ENCODE results near the gene CBLC.

Gene CBLC

DNA sequence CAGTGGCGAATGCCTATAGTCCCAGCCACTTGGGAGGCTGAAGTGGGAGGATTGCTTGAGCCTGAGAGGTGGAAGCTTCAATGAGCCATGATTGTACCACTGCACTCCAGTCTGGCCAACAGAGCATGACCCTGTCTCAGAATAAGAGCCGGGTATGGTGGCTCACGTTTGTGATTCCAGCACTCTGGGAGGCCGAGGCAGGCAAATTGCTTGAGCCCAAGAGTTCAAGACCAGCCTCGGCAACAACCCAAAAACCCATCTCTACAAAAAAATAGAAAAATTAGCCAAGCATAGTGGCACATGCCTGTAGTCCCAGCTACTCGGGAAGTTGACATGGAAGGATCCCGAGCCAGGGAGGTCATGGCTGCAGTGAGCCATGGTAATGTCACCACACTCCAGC lies 63.1 kb downstream of the CBLC start (continued):
- TF ChIP-seq, protein P1, sequence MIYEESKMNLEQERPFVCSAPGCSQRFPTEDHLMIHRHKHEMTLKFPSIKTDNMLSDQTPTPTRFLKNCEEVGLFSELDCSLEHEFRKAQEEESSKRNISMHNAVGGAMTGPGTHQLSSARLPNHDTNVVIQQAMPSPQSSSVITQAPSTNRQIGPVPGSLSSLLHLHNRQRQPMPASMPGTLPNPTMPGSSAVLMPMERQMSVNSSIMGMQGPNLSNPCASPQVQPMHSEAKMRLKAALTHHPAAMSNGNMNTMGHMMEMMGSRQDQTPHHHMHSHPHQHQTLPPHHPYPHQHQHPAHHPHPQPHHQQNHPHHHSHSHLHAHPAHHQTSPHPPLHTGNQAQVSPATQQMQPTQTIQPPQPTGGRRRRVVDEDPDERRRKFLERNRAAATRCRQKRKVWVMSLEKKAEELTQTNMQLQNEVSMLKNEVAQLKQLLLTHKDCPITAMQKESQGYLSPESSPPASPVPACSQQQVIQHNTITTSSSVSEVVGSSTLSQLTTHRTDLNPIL (CRISPR knock-in tag; IDR thresholded peaks at IDR 0.05; ENCODE audit: low read depth) = no peak

DNA sequence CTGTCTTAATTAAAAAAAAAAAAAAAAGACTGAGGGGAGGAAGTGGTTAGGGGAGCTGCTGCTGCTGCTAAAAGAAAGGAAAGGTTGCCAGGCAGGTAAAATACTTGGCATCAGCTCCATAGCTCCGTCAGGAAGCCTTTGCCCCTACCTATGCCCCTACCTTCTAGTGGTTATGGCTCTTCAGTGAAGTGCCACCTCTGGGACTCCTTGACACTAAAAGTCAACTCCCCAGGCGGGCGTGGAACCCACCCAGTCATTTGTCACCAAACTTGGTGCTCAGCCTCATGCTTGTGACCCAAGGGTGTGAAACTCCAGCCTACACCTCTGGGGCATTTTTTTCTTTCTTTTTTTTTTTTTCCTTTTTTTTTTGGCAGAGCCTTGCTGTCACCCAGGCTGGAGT lies 63.5 kb downstream of the CBLC start:
- TF ChIP-seq ZNF565 (CRISPR knock-in tag; conservative IDR thresholded peaks at IDR 0.05; ENCODE audit: low read depth) = no peak
- TF ChIP-seq ZFP30 (CRISPR knock-in tag; IDR thresholded peaks at IDR 0.05) = no peak
- TF ChIP-seq, protein P2, sequence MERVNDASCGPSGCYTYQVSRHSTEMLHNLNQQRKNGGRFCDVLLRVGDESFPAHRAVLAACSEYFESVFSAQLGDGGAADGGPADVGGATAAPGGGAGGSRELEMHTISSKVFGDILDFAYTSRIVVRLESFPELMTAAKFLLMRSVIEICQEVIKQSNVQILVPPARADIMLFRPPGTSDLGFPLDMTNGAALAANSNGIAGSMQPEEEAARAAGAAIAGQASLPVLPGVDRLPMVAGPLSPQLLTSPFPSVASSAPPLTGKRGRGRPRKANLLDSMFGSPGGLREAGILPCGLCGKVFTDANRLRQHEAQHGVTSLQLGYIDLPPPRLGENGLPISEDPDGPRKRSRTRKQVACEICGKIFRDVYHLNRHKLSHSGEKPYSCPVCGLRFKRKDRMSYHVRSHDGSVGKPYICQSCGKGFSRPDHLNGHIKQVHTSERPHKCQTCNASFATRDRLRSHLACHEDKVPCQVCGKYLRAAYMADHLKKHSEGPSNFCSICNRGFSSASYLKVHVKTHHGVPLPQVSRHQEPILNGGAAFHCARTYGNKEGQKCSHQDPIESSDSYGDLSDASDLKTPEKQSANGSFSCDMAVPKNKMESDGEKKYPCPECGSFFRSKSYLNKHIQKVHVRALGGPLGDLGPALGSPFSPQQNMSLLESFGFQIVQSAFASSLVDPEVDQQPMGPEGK (CRISPR knock-in tag; IDR thresholded peaks at IDR 0.05; ENCODE audit: borderline replicate concordance) = no peak
- TF ChIP-seq, protein P3, sequence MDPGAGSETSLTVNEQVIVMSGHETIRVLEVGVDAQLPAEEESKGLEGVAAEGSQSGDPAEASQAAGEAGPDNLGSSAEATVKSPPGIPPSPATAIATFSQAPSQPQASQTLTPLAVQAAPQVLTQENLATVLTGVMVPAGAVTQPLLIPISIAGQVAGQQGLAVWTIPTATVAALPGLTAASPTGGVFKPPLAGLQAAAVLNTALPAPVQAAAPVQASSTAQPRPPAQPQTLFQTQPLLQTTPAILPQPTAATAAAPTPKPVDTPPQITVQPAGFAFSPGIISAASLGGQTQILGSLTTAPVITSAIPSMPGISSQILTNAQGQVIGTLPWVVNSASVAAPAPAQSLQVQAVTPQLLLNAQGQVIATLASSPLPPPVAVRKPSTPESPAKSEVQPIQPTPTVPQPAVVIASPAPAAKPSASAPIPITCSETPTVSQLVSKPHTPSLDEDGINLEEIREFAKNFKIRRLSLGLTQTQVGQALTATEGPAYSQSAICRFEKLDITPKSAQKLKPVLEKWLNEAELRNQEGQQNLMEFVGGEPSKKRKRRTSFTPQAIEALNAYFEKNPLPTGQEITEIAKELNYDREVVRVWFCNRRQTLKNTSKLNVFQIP (CRISPR knock-in tag; IDR thresholded peaks at IDR 0.05; ENCODE audit: borderline replicate concordance, low read depth) = no peak
- no peak for TF ChIP-seq OSR1 (CRISPR knock-in tag; IDR thresholded peaks at IDR 0.05)
- no peak for TF ChIP-seq PPARA (CRISPR knock-in tag; IDR thresholded peaks at IDR 0.05; ENCODE audit: borderline replicate concordance)
- TF ChIP-seq, protein P4, sequence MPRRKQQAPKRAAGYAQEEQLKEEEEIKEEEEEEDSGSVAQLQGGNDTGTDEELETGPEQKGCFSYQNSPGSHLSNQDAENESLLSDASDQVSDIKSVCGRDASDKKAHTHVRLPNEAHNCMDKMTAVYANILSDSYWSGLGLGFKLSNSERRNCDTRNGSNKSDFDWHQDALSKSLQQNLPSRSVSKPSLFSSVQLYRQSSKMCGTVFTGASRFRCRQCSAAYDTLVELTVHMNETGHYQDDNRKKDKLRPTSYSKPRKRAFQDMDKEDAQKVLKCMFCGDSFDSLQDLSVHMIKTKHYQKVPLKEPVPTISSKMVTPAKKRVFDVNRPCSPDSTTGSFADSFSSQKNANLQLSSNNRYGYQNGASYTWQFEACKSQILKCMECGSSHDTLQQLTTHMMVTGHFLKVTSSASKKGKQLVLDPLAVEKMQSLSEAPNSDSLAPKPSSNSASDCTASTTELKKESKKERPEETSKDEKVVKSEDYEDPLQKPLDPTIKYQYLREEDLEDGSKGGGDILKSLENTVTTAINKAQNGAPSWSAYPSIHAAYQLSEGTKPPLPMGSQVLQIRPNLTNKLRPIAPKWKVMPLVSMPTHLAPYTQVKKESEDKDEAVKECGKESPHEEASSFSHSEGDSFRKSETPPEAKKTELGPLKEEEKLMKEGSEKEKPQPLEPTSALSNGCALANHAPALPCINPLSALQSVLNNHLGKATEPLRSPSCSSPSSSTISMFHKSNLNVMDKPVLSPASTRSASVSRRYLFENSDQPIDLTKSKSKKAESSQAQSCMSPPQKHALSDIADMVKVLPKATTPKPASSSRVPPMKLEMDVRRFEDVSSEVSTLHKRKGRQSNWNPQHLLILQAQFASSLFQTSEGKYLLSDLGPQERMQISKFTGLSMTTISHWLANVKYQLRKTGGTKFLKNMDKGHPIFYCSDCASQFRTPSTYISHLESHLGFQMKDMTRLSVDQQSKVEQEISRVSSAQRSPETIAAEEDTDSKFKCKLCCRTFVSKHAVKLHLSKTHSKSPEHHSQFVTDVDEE (CRISPR knock-in tag; IDR thresholded peaks at IDR 0.05) = no peak
- TF ChIP-seq, protein P1 (CRISPR knock-in tag; IDR thresholded peaks at IDR 0.05; ENCODE audit: low read depth) = no peak
- no peak for TF ChIP-seq GLIS3 (CRISPR knock-in tag; IDR thresholded peaks at IDR 0.05)
- TF ChIP-seq ZNF8 (CRISPR knock-in tag; IDR thresholded peaks at IDR 0.05) = no peak
- no peak for TF ChIP-seq ZNF70 (CRISPR knock-in tag; IDR thresholded peaks at IDR 0.05)
- no peak for TF ChIP-seq TOX (CRISPR knock-in tag; IDR thresholded peaks at IDR 0.05; ENCODE audit: borderline replicate concordance)
- TF ChIP-seq ZFP3 (CRISPR knock-in tag; IDR thresholded peaks at IDR 0.05) = no peak
- no peak for TF ChIP-seq ESRRG (CRISPR knock-in tag; IDR thresholded peaks at IDR 0.05)
- no peak for TF ChIP-seq ZC3H10 (CRISPR knock-in tag; IDR thresholded peaks at IDR 0.05)
- no peak for TF ChIP-seq ARNTL (CRISPR knock-in tag; IDR thresholded peaks at IDR 0.05; ENCODE audit: borderline replicate concordance, low read depth)
- TF ChIP-seq, protein P5, sequence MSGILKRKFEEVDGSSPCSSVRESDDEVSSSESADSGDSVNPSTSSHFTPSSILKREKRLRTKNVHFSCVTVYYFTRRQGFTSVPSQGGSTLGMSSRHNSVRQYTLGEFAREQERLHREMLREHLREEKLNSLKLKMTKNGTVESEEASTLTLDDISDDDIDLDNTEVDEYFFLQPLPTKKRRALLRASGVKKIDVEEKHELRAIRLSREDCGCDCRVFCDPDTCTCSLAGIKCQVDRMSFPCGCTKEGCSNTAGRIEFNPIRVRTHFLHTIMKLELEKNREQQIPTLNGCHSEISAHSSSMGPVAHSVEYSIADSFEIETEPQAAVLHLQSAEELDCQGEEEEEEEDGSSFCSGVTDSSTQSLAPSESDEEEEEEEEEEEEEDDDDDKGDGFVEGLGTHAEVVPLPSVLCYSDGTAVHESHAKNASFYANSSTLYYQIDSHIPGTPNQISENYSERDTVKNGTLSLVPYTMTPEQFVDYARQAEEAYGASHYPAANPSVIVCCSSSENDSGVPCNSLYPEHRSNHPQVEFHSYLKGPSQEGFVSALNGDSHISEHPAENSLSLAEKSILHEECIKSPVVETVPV (CRISPR knock-in tag; IDR thresholded peaks at IDR 0.05) = no peak
- no peak for TF ChIP-seq TCF4 (CRISPR knock-in tag; IDR thresholded peaks at IDR 0.05; ENCODE audit: borderline replicate concordance)
- TF ChIP-seq CSDC2 (CRISPR knock-in tag; IDR thresholded peaks at IDR 0.05) = no peak

DNA sequence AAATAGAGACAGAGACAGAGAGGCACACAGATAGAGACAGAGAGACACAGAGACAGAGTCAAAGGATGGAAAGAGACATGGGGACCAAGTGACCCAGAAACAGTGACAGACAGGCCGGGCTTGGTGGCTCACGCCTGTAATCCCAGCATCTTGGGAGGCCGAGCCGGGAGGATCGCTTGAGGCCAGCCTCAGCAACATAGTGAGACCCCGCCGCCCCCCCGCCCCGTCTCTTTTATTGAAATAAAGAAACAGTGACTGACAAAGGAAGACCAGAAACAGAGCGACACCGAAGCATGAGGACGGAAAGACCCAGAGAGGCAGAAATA lies 67.6 kb downstream of the CBLC start:
- ATAC-seq = no peak
- TF ChIP-seq ARNTL (CRISPR knock-in tag; IDR thresholded peaks at IDR 0.05; ENCODE audit: borderline replicate concordance, low read depth) (no peak), TOX (CRISPR knock-in tag; IDR thresholded peaks at IDR 0.05; ENCODE audit: borderline replicate concordance) (no peak), OSR1 (CRISPR knock-in tag; IDR thresholded peaks at IDR 0.05) (no peak)
- TF ChIP-seq, protein P1 (CRISPR knock-in tag; IDR thresholded peaks at IDR 0.05; ENCODE audit: low read depth) = no peak

More for the DNA sequence above, 63.5 kb downstream of the CBLC start:
- no peak for ATAC-seq
